HepG2 (cell line): ENCODE results near the gene PRR30. TPM values are rescaled to one million over a fixed set of nuclear protein-coding genes. Genes with fewer than 3 reads are reported as not detected.

ENCODE experiments used
- ELF4 ChIP-seq: sonication (generic); formaldehyde crosslinking; IDR thresholded peaks from 2 replicates; pipeline ENCODE4 v1.5.0; 2020; ENCODE audit warnings: missing genetic modification reagents, mild to moderate bottlenecking, moderate library complexity, borderline replicate concordance
- FOXM1 ChIP-seq: sonication (generic); formaldehyde crosslinking; IDR thresholded peaks from 2 replicates; pipeline ENCODE4 v1.5.0; 2020; ENCODE audit warnings: missing genetic modification reagents
- KAT8 ChIP-seq: IDR thresholded peaks from 2 replicates; pipeline ENCODE4 v1.6.1; 2016; ENCODE audit warnings: missing genetic modification reagents, missing compliant biosample characterization
- KLF11 ChIP-seq: IDR thresholded peaks from 2 replicates; pipeline ENCODE4 v1.6.1; 2016; ENCODE audit warnings: missing compliant biosample characterization
- KLF9 ChIP-seq: IDR thresholded peaks from 2 replicates; pipeline ENCODE4 v1.6.1; 2016; ENCODE audit warnings: low read depth
- MIER3 ChIP-seq: IDR thresholded peaks from 2 replicates; pipeline ENCODE4 v1.6.1; 2016; ENCODE audit warnings: missing compliant biosample characterization, borderline replicate concordance
- SP5 ChIP-seq: IDR thresholded peaks from 2 replicates; pipeline ENCODE4 v1.6.1; 2016; ENCODE audit warnings: low read depth, borderline replicate concordance
- ZFP41 ChIP-seq: sonication (generic); formaldehyde crosslinking; IDR thresholded peaks from 2 replicates; pipeline ENCODE4 v1.4.0; 2020; ENCODE audit warnings: mild to moderate bottlenecking, missing genetic modification reagents, borderline replicate concordance
- ZFX ChIP-seq: sonication (generic); formaldehyde crosslinking; IDR thresholded peaks from 2 replicates; pipeline ENCODE4 v1.4.0; 2020; ENCODE audit warnings: mild to moderate bottlenecking, low read depth, missing genetic modification reagents, moderate library complexity
- ZNF335 ChIP-seq: sonication (generic); formaldehyde crosslinking; IDR thresholded peaks from 2 replicates; pipeline ENCODE4 v1.4.0; 2020; ENCODE audit warnings: missing genetic modification reagents
- ZNF430 ChIP-seq: sonication (generic); formaldehyde crosslinking; IDR thresholded peaks from 2 replicates; pipeline ENCODE4 v1.9.0; 2021; ENCODE audit warnings: mild to moderate bottlenecking, missing genetic modification reagents
- ZNF543 ChIP-seq: sonication (generic); formaldehyde crosslinking; IDR thresholded peaks from 2 replicates; pipeline ENCODE4 v1.4.0; 2020; ENCODE audit warnings: mild to moderate bottlenecking, missing genetic modification reagents
- ZNF775 ChIP-seq: sonication (generic); formaldehyde crosslinking; IDR thresholded peaks from 2 replicates; pipeline ENCODE4 v1.4.0; 2020; ENCODE audit warnings: missing genetic modification reagents, mild to moderate bottlenecking, moderate library complexity, borderline replicate concordance
- polyA plus RNA-seq, 8 experiments: library from polyadenylated mRNA; depleted of rRNA in 3 of 8; stranded (reverse) in 7 of 8; unstranded in 1 of 8; fragments of >200 nt; fragmentation: Illumina TruSeq in 4 of 8; extraction: Trizol in 4 of 8; gene quantifications; 2 replicates each; pipeline versions ENCODE4 v1.2.1 to v1.2.3, GENCODE V29; 2011 to 2016; ENCODE audit warnings: low read depth in 4 of 8, missing spikeins in 1 of 8, mixed read lengths in 1 of 8; ENCODE audit not compliant: insufficient read depth in 1 of 8
- total RNA-seq, 5 experiments: library from RNA; depleted of rRNA; stranded (reverse); fragments of >200 nt; fragmentation: Illumina TruSeq; extraction: Trizol; gene quantifications; 2 replicates each; pipeline ENCODE4 v1.2.3, GENCODE V29; 2016; ENCODE audit warnings: low read depth in 1 of 5
- TF ChIP-seq, protein P1 (sequence below): sonication (generic); formaldehyde crosslinking; IDR thresholded peaks from 2 replicates; pipeline ENCODE4 v1.9.0; 2021; ENCODE audit warnings: mild to moderate bottlenecking, missing genetic modification reagents
- TF ChIP-seq, protein P2 (sequence below): sonication (generic); formaldehyde crosslinking; IDR thresholded peaks from 2 replicates; pipeline ENCODE4 v1.5.1; 2020; ENCODE audit warnings: missing genetic modification reagents, mild to moderate bottlenecking, borderline replicate concordance
- TF ChIP-seq, protein P3 (sequence below): sonication (generic); formaldehyde crosslinking; IDR thresholded peaks from 2 replicates; pipeline ENCODE4 v1.5.1; 2020; ENCODE audit warnings: missing genetic modification reagents, mild to moderate bottlenecking, borderline replicate concordance

The PRR30 gene
- total and polyA plus RNA-seq, 2 of the 13 experiments (the other 11 are each of a cell fraction or from before 2014, with no cell fraction given), result not detected

DNA sequence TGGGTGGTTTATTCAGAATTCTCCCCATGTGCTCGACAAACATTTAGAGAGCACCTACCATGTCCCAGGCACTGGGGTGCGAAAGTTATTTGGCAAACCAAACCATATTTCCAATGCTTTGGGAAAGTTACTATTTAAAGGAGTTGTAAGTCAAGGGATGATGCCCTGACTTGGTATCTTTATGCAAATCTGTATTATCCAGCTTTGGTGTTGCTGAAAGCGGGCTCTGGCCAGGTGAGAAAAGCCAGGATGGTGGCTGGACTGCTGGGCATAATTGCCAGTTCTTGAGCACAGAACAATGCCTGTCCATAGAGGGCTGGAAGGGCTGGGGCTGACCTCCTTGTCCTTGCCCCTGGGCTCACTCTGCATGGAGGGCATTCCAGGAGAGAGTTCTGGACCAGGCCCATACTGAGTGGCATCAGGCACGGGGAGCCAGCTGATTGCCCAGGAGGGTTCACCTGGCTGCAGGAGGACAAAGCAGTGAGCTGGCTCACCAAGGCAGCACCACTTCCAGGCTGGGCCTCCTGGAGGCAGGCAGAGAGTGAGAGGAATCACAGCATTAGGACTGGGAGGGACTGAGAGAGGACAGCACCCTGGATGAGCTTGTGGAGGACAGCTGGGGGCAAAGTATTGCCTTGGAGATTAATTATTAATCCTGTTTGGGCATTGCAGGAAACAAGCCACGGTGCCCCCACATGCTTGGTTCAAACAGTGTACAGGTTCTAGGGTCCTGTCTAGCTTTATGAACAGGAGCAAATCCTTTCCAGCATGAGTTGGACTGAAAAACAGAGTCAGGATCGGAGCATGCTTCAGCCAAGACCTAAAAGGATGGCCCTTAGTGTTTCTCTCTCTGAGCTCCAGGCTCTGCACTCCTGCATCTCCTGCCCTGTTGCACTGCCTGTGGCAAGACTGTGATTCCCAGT is 45.5 kb downstream of the PRR30 start (continued):
- TF ChIP-seq ZFP41 (CRISPR knock-in tag), result no peak
- TF ChIP-seq, protein P1, sequence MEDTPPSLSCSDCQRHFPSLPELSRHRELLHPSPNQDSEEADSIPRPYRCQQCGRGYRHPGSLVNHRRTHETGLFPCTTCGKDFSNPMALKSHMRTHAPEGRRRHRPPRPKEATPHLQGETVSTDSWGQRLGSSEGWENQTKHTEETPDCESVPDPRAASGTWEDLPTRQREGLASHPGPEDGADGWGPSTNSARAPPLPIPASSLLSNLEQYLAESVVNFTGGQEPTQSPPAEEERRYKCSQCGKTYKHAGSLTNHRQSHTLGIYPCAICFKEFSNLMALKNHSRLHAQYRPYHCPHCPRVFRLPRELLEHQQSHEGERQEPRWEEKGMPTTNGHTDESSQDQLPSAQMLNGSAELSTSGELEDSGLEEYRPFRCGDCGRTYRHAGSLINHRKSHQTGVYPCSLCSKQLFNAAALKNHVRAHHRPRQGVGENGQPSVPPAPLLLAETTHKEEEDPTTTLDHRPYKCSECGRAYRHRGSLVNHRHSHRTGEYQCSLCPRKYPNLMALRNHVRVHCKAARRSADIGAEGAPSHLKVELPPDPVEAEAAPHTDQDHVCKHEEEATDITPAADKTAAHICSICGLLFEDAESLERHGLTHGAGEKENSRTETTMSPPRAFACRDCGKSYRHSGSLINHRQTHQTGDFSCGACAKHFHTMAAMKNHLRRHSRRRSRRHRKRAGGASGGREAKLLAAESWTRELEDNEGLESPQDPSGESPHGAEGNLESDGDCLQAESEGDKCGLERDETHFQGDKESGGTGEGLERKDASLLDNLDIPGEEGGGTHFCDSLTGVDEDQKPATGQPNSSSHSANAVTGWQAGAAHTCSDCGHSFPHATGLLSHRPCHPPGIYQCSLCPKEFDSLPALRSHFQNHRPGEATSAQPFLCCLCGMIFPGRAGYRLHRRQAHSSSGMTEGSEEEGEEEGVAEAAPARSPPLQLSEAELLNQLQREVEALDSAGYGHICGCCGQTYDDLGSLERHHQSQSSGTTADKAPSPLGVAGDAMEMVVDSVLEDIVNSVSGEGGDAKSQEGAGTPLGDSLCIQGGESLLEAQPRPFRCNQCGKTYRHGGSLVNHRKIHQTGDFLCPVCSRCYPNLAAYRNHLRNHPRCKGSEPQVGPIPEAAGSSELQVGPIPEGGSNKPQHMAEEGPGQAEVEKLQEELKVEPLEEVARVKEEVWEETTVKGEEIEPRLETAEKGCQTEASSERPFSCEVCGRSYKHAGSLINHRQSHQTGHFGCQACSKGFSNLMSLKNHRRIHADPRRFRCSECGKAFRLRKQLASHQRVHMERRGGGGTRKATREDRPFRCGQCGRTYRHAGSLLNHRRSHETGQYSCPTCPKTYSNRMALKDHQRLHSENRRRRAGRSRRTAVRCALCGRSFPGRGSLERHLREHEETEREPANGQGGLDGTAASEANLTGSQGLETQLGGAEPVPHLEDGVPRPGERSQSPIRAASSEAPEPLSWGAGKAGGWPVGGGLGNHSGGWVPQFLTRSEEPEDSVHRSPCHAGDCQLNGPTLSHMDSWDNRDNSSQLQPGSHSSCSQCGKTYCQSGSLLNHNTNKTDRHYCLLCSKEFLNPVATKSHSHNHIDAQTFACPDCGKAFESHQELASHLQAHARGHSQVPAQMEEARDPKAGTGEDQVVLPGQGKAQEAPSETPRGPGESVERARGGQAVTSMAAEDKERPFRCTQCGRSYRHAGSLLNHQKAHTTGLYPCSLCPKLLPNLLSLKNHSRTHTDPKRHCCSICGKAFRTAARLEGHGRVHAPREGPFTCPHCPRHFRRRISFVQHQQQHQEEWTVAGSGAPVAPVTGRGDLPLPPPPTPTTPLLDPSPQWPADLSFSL (CRISPR knock-in tag), result 0 out of 2 replicates have a peak, but pooled peaks have one; percentile 47
- no peak for TF ChIP-seq FOXM1 (CRISPR knock-in tag)
- no peak for TF ChIP-seq ELF4 (CRISPR knock-in tag)
- TF ChIP-seq ZFX (CRISPR knock-in tag), result peak; percentile 92
- TF ChIP-seq, protein P2, sequence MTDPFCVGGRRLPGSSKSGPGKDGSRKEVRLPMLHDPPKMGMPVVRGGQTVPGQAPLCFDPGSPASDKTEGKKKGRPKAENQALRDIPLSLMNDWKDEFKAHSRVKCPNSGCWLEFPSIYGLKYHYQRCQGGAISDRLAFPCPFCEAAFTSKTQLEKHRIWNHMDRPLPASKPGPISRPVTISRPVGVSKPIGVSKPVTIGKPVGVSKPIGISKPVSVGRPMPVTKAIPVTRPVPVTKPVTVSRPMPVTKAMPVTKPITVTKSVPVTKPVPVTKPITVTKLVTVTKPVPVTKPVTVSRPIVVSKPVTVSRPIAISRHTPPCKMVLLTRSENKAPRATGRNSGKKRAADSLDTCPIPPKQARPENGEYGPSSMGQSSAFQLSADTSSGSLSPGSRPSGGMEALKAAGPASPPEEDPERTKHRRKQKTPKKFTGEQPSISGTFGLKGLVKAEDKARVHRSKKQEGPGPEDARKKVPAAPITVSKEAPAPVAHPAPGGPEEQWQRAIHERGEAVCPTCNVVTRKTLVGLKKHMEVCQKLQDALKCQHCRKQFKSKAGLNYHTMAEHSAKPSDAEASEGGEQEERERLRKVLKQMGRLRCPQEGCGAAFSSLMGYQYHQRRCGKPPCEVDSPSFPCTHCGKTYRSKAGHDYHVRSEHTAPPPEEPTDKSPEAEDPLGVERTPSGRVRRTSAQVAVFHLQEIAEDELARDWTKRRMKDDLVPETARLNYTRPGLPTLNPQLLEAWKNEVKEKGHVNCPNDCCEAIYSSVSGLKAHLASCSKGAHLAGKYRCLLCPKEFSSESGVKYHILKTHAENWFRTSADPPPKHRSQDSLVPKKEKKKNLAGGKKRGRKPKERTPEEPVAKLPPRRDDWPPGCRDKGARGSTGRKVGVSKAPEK (CRISPR knock-in tag), result no peak
- TF ChIP-seq SP5 (CRISPR knock-in tag), result peak; percentile 71
- peak; percentile 75; the same call in 1 of the 2 replicates for TF ChIP-seq ZNF335 (CRISPR knock-in tag)
- peak; percentile 72; the same call in 1 of the 2 replicates for TF ChIP-seq KAT8 (CRISPR knock-in tag)
- TF ChIP-seq ZNF543, result peak; percentile 32; the same call in 1 of the 2 replicates
- TF ChIP-seq ZNF430 (CRISPR knock-in tag), result peak; percentile 70; the same call in 1 of the 2 replicates
- TF ChIP-seq, protein P3, sequence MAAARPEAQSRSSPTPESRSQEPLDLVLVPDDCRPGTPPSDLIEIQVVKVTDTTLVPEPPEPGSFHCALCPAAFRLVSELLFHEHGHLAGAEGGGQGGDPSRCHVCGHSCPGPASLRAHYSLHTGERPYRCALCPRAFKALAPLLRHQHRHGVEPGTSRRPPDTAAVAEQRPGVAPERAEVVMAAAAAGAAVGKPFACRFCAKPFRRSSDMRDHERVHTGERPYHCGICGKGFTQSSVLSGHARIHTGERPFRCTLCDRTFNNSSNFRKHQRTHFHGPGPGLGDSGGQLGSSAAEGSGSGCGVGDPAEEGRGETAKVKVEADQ (CRISPR knock-in tag), result peak; percentile 59; the same call in 1 of the 2 replicates
- peak; percentile 21; the same call in 1 of the 2 replicates for TF ChIP-seq KLF11 (CRISPR knock-in tag)
- peak; percentile 29; the same call in 1 of the 2 replicates for TF ChIP-seq MIER3 (CRISPR knock-in tag)
- no peak for TF ChIP-seq KLF9 (CRISPR knock-in tag)
- no peak for TF ChIP-seq ZNF775 (CRISPR knock-in tag)
